Activated naive CD4-positive, alpha-beta T cell treated with anti-CD3 and anti-CD28 coated beads, Interleukin-2, amount 10 ng/mL, durations not matched to agents 7 days and 5 days (primary cell): ENCODE measurements around the gene CRTC1.

Source experiments
- CTCF ChIA-PET: fragments of 350-600 bp; sonication (Branson Sonifier 250); formaldehyde crosslinking; loops from one replicate; lab custom pipeline; 2021; ENCODE audit warnings: antibody characterized with exemption; lab: Charles Lee
- DNase-seq: peaks from one replicate; pipeline ENCODE4 v3.0.0-alpha.2; 2020
- H3K27ac Mint-ChIP-seq: one replicate; pipeline ENCODE4 v1.8.0; 2021; ENCODE audit warnings: mild to moderate bottlenecking, moderate library complexity, mixed read lengths
- H3K27me3 Mint-ChIP-seq: one replicate; pipeline ENCODE4 v1.8.0; 2021; ENCODE audit warnings: mild to moderate bottlenecking, mixed read lengths
- H3K36me3 Mint-ChIP-seq: one replicate; pipeline ENCODE4 v1.8.0; 2021; ENCODE audit warnings: mixed read lengths
- H3K4me1 Mint-ChIP-seq: one replicate; pipeline ENCODE4 v1.8.0; 2021; ENCODE audit warnings: mixed read lengths
- H3K4me3 Mint-ChIP-seq: one replicate; pipeline ENCODE4 v1.8.0; 2021; ENCODE audit warnings: mild to moderate bottlenecking, moderate library complexity, mixed read lengths
- H3K9me3 Mint-ChIP-seq: one replicate; pipeline ENCODE4 v1.8.0; 2021; ENCODE audit warnings: mixed read lengths

The CRTC1 gene

GRCh38 chr19:18793144-18794028 lies 109.9 kb downstream of the CRTC1 start:
- no peak for DNase-seq
- Mint-ChIP-seq H3K4me3 (no peak overlapping the region), H3K27ac (no peak overlapping the region), H3K27me3 (no peaks in the 10 kb centered on the region), H3K4me1 (peaks cover 17% of the 10 kb centered on the region), H3K9me3 (no peaks in the 10 kb centered on the region), H3K36me3 (no peaks in the 10 kb centered on the region)
- CTCF ChIA-PET, result no interaction called here

GRCh38 chr19:18794029-18794313 lies 110.5 kb downstream of the CRTC1 start:
- no peak overlapping the region for H3K27ac Mint-ChIP-seq
- no peak for DNase-seq
- CTCF ChIA-PET, result no interaction called here
- H3K4me1 Mint-ChIP-seq, result peaks cover 13% of the 10 kb centered on the region
- no peaks in the 10 kb centered on the region for H3K9me3 Mint-ChIP-seq
- H3K4me3 Mint-ChIP-seq, result no peak overlapping the region
- H3K27me3 Mint-ChIP-seq, result no peaks in the 10 kb centered on the region
- H3K36me3 Mint-ChIP-seq, result no peaks in the 10 kb centered on the region

DNA sequence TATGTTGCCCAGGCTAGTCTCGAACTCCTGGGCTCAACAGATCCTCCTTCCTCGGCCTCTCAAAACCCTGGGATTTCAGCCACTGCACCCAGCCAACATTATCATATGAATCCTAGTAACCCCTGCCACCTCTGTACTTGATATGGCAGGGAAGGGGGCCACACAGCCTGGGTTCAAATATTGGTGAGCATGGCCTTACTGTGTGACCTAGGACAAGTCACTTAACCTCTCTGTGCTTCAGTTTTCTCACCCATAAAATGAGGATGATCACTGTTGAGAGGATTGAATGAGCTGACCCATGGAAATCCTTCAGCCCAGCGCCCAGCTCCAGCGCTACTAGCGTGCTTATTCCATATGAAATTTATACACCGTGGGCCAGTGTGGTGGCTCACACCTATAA lies 111.2 kb downstream of the CRTC1 start:
- no peaks in the 10 kb centered on the region for H3K36me3 Mint-ChIP-seq
- DNase-seq, result no peak
- H3K27ac Mint-ChIP-seq, result no peak overlapping the region
- no peaks in the 10 kb centered on the region for H3K9me3 Mint-ChIP-seq
- H3K4me1 Mint-ChIP-seq, result peaks cover 6% of the 10 kb centered on the region
- H3K4me3 Mint-ChIP-seq, result no peak overlapping the region
- H3K27me3 Mint-ChIP-seq, result no peaks in the 10 kb centered on the region
- CTCF ChIA-PET, result no interaction called here

DNA sequence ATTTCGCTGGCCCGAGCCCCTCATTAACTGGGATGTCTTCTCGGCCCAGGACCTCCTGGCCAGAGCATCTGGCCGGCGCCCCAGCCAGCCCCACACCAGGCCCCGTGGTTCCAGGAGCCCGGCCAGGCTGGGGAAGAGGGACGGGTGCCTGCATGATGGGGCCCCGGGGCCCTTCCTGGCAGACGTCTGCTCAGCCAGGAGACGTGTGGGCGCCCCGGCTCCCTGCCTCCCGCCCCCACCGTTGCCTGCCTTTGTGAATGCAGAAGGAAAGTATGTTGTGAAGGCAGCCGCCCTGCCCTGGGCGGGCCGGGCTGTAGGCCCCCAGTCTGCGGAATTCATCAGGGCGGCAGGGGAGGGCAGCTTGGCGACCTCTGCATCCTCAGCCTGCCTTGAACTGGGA lies 112.1 kb downstream of the CRTC1 start:
- DNase-seq, result no peak
- CTCF ChIA-PET, result no interaction called here
- H3K27me3 Mint-ChIP-seq, result no peaks in the 10 kb centered on the region

GRCh38 chr19:18796239-18796638 lies 112.8 kb downstream of the CRTC1 start:
- no peaks in the 10 kb centered on the region for H3K9me3 Mint-ChIP-seq
- CTCF ChIA-PET, result no interaction called here
- DNase-seq, result no peak

More for the DNA sequence above, 112.1 kb downstream of the CRTC1 start:
- H3K36me3 Mint-ChIP-seq, result no peaks in the 10 kb centered on the region
- no peak overlapping the region for H3K27ac Mint-ChIP-seq
- no peak overlapping the region for H3K4me3 Mint-ChIP-seq
- no peaks in the 10 kb centered on the region for H3K9me3 Mint-ChIP-seq
- no peaks in the 10 kb centered on the region for H3K4me1 Mint-ChIP-seq

DNA sequence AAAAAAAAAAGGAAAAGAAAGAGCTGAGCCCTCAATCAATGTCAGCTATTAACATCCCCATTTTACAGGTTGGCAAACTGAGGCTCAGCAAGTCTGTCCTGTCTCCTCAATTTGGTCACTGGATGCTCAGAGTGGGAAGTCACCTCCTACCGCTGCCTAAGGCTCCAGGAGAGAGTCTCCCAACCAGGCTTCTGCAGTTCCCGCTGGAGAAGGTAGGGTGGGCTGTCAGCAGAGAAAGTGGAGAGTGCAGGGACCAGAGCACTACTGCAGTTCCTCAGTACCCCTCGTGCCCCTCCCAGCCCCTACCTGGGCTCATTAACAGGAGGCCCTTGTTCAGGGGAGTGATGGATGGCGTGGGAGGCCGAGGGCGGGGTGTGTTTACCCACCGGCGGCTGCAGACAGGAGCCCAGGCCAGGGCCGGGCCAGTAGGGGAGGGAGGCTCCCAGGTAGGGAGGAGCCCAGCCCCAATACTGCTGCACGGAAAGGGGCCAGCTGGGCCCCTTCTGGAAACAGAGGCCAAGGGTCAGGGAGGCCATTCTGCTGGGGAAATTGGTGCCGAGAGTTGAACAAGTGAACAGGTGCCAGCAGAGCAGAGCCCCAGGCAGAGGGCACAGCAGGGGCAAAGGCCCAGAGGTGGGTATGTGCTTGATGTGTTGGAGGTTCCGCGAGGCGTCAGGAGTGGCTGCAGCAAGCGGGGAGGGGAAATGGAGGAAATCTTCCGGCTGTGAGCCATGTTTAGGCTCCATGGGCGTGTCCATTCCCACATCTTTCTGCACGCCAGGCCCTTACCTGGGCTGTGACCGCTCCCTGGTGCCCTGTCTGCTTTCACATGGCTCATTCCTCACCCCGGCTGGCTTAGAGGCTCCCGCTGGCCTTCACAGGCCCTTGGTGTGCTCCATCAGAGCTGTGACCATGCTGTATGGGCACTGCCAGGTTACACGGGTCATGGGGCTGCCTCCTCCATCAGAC lies 115.2 kb downstream of the CRTC1 start:
- DNase-seq, result no peak
- no peaks in the 10 kb centered on the region for H3K36me3 Mint-ChIP-seq
- H3K4me1 Mint-ChIP-seq, result no peaks in the 10 kb centered on the region
- H3K9me3 Mint-ChIP-seq, result no peaks in the 10 kb centered on the region
- H3K27me3 Mint-ChIP-seq, result no peaks in the 10 kb centered on the region
- no peak overlapping the region for H3K27ac Mint-ChIP-seq
- no peak overlapping the region for H3K4me3 Mint-ChIP-seq
- CTCF ChIA-PET, result interaction anchor here (0.7 kb wide), 1 partner anchor 68 kb away, joined by 3 read pairs; no protein-coding TSS in a partner anchor

More at GRCh38 chr19:18796239-18796638, 112.8 kb downstream of the CRTC1 start:
- no peak overlapping the region for H3K27ac Mint-ChIP-seq
- no peaks in the 10 kb centered on the region for H3K36me3 Mint-ChIP-seq
- H3K27me3 Mint-ChIP-seq, result no peaks in the 10 kb centered on the region
- H3K4me1 Mint-ChIP-seq, result no peaks in the 10 kb centered on the region
- no peak overlapping the region for H3K4me3 Mint-ChIP-seq

GRCh38 chr19:18799389-18799970 lies 116.0 kb downstream of the CRTC1 start:
- Mint-ChIP-seq H3K4me1 (no peaks in the 10 kb centered on the region), H3K27ac (no peak overlapping the region), H3K4me3 (no peak overlapping the region), H3K9me3 (no peaks in the 10 kb centered on the region), H3K36me3 (no peaks in the 10 kb centered on the region), H3K27me3 (peaks cover 7% of the 10 kb centered on the region)
- no peak for DNase-seq
- CTCF ChIA-PET, result no interaction called here

DNA sequence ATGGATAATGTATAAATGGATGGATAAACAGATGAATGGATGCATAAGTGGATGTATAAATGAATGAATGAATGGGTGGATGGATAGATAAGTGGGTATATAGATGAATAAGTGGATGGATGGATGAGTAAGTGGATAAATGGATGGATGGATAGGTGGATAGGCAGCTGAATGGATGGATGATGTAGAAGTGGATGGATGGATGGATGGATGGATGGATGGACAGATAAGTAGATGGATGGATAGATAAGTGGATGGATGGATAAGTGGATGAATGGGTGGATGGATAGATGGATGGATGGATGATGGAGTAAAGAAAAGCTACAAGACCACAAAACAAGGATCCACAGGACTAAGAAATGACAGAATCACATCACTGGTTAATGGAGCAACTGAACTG lies 116.6 kb downstream of the CRTC1 start:
- H3K9me3 Mint-ChIP-seq, result no peaks in the 10 kb centered on the region
- H3K4me1 Mint-ChIP-seq, result no peaks in the 10 kb centered on the region
- no peak overlapping the region for H3K27ac Mint-ChIP-seq
- H3K27me3 Mint-ChIP-seq, result peaks cover 7% of the 10 kb centered on the region
- H3K36me3 Mint-ChIP-seq, result no peaks in the 10 kb centered on the region
- CTCF ChIA-PET, result no interaction called here
- H3K4me3 Mint-ChIP-seq, result no peak overlapping the region
- DNase-seq, result no peak

DNA sequence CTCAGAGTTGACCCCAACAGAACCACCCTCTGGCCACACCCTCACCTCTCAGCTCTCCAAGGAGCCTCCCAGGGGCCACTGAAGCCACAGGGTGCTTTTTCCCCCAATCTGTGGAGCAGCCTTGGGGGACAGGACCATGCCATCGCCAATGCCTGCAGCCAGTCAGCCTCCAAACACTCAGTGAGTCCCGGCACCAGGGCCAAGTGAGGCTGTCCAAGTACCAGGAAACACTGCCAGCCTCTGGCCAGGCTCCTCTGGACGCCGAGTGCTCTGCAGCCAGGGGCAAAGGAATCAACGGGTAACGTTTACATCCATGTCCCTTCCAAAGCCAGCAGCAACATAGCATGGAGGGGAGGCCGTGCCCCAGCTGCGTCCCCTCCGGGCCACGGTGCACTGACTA lies 117.2 kb downstream of the CRTC1 start:
- Mint-ChIP-seq H3K36me3 (no peaks in the 10 kb centered on the region), H3K4me1 (no peaks in the 10 kb centered on the region), H3K4me3 (no peak overlapping the region), H3K27ac (no peak overlapping the region), H3K27me3 (peaks cover 7% of the 10 kb centered on the region), H3K9me3 (no peaks in the 10 kb centered on the region)
- DNase-seq, result no peak
- CTCF ChIA-PET, result no interaction called here

- H3K27ac Mint-ChIP-seq, result no peak overlapping the region
- no peaks in the 10 kb centered on the region for H3K36me3 Mint-ChIP-seq
- no peak overlapping the region for H3K4me3 Mint-ChIP-seq
- peaks cover 9% of the 10 kb centered on the region for H3K27me3 Mint-ChIP-seq
- DNase-seq, result no peak
- no peaks in the 10 kb centered on the region for H3K9me3 Mint-ChIP-seq
- H3K4me1 Mint-ChIP-seq, result no peaks in the 10 kb centered on the region
- CTCF ChIA-PET, result no interaction called here
These were observed 118.9 kb downstream of the CRTC1 start for GRCh38 chr19:18802354-18802753.

- Mint-ChIP-seq H3K27ac (no peak overlapping the region), H3K4me3 (no peak overlapping the region), H3K36me3 (no peaks in the 10 kb centered on the region), H3K9me3 (no peaks in the 10 kb centered on the region), H3K4me1 (no peaks in the 10 kb centered on the region), H3K27me3 (peaks cover 22% of the 10 kb centered on the region)
- no peak for DNase-seq
- CTCF ChIA-PET, result interaction anchor here (1.0 kb wide), 1 partner anchor 63 kb away, joined by 5 read pairs; no protein-coding TSS in a partner anchor
These were observed 120.2 kb downstream of the CRTC1 start for GRCh38 chr19:18803550-18804138.

GRCh38 chr19:18804139-18804601 lies 120.7 kb downstream of the CRTC1 start:
- no peak overlapping the region for H3K27ac Mint-ChIP-seq
- CTCF ChIA-PET, result interaction anchor here (1.0 kb wide), 1 partner anchor 62 kb away, joined by 5 read pairs; no protein-coding TSS in a partner anchor
- no peaks in the 10 kb centered on the region for H3K36me3 Mint-ChIP-seq
- H3K4me1 Mint-ChIP-seq, result no peaks in the 10 kb centered on the region
- H3K4me3 Mint-ChIP-seq, result no peak overlapping the region
- DNase-seq, result no peak
- H3K27me3 Mint-ChIP-seq, result peaks cover 27% of the 10 kb centered on the region
- no peaks in the 10 kb centered on the region for H3K9me3 Mint-ChIP-seq

DNA sequence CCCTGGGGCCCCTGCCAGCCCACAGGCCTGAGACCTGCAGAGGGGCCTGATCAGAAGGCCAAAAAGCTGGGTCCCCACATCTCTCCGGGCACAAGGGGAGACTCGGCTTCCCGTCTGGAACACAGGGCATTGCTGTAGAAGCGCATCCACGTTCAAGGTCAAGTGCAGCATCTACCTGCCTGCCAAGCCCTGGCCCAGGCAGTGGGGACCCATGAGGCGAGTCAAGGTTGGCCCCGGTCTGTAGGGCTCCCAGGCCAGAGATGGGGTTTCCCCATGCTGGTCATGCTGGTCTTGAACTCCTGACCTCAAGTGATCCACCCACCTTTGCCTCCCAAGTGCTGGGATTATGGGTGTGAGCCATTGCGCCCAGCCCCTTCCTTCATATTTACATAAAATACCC lies 121.2 kb downstream of the CRTC1 start:
- no peak for DNase-seq
- Mint-ChIP-seq H3K36me3 (no peaks in the 10 kb centered on the region), H3K9me3 (no peaks in the 10 kb centered on the region), H3K27me3 (peaks cover 32% of the 10 kb centered on the region), H3K4me3 (no peak overlapping the region), H3K4me1 (peaks cover 3% of the 10 kb centered on the region), H3K27ac (no peak overlapping the region)
- CTCF ChIA-PET, result no interaction called here

- CTCF ChIA-PET, result no interaction called here
- no peaks in the 10 kb centered on the region for H3K9me3 Mint-ChIP-seq
- no peak overlapping the region for H3K27ac Mint-ChIP-seq
- no peak overlapping the region for H3K4me3 Mint-ChIP-seq
- DNase-seq, result no peak
- peaks cover 47% of the 10 kb centered on the region for H3K27me3 Mint-ChIP-seq
- peaks cover 3% of the 10 kb centered on the region for H3K4me1 Mint-ChIP-seq
- no peaks in the 10 kb centered on the region for H3K36me3 Mint-ChIP-seq
These were observed 124.4 kb downstream of the CRTC1 start for GRCh38 chr19:18807861-18808331.
